A549 (cell line): ENCODE data around the gene TTLL13. TPM values are rescaled to one million over a fixed set of nuclear protein-coding genes. Genes with fewer than 3 reads are reported as not detected.

Experiments
- ATAC-seq, 2 experiments: fragments of 200-7000 bp in 1 of 2; fragments of >200 bp in 1 of 2; cut with Nextera tagmentation in 1 of 2; cut with Tn5 transposase in 1 of 2; 3 replicates each; pipeline versions ENCODE4 v1.8.0 to v1.9.1; 2018 to 2020; ENCODE audit warnings: mild to moderate bottlenecking in 1 of 2, moderate library complexity in 1 of 2
- CTCF ChIA-PET: fragments of 300-600 bp; sonication (Branson Sonifier 250); formaldehyde crosslinking; extraction: SDS; loops from one replicate; lab custom pipeline; 2021; ENCODE audit warnings: antibody characterized with exemption, inconsistent platforms; lab: Yijun Ruan, JAX
- POLR2A ChIA-PET: fragments of 350-600 bp; formaldehyde crosslinking; extraction: SDS; loops from one replicate; lab custom pipeline; 2021; ENCODE audit warnings: antibody characterized with exemption, inconsistent platforms; lab: Yijun Ruan, JAX
- DNase-seq, 2 experiments: peaks; one replicate each; pipeline versions ENCODE4 v3.0.0 to v3.0.0-alpha.2; 2011 to 2016; ENCODE audit warnings: low read depth in 1 of 2, low spot score in 1 of 2
- FAIRE-seq: peaks from 2 replicates; lab custom pipeline; 2011; peaks lifted over from hg19 to GRCh38; lab: Jason Lieb, UNC
- H3K27ac ChIP-seq, 2 experiments: fragments of >200 bp; sonication (Bioruptor Twin); formaldehyde crosslinking; 3 replicates each; pipeline ENCODE4 v1.5.1; 2016 to 2017
- H3K4me1 ChIP-seq: fragments of >200 bp; sonication (Bioruptor Twin); formaldehyde crosslinking; 3 replicates; pipeline ENCODE4 v1.6.1; 2016
- H3K4me2 ChIP-seq: fragments of >200 bp; sonication (Bioruptor Twin); formaldehyde crosslinking; 3 replicates; pipeline ENCODE4 v1.6.1; 2016
- H3K4me3 ChIP-seq: fragments of >200 bp; sonication (Bioruptor Twin); formaldehyde crosslinking; 3 replicates; pipeline ENCODE4 v1.5.1; 2016
- H3K9me3 ChIP-seq: fragments of >200 bp; sonication (Bioruptor Twin); formaldehyde crosslinking; 3 replicates; pipeline ENCODE4 v1.6.1; 2016
- CHD4 ChIP-seq: fragments of 200-600 bp; sonication (generic); IDR thresholded peaks from 2 replicates; pipeline ENCODE4 v1.6.1; 2016; ENCODE audit warnings: antibody characterized with exemption, mild to moderate bottlenecking, borderline replicate concordance
- EHF ChIP-seq: fragments of 250-450 bp; sonication (Bioruptor Pico); IDR thresholded peaks from 2 replicates; pipeline ENCODE4 v1.5.0; 2020; ENCODE audit warnings: mild to moderate bottlenecking
- EP300 ChIP-seq, 2 experiments: fragments of >200 bp; sonication (Bioruptor Twin); formaldehyde crosslinking; IDR thresholded peaks; 2 replicates in 1 of 2; 3 replicates in 1 of 2; pipeline ENCODE4 v1.6.1; 2016 to 2017
- FOSB ChIP-seq: fragments of 250-450 bp; sonication (Bioruptor Pico); IDR thresholded peaks from 2 replicates; pipeline ENCODE4 v1.5.0; 2020; ENCODE audit warnings: mild to moderate bottlenecking, moderate library complexity
- FOSL2 ChIP-seq, 2 experiments: fragments of 450-650 bp in 1 of 2; fragments of >200 bp in 1 of 2; sonication (Bioruptor Twin) in 1 of 2; formaldehyde crosslinking; IDR thresholded peaks; 2 replicates each; pipeline versions ENCODE4 v1.5.0 to v1.6.1; 2016 to 2020; ENCODE audit warnings: mild to moderate bottlenecking in 1 of 2, moderate library complexity in 1 of 2
- FOXS1 ChIP-seq: fragments of 250-450 bp; sonication (Bioruptor Pico); IDR thresholded peaks from 2 replicates; pipeline ENCODE4 v1.5.0; 2020; ENCODE audit warnings: mild to moderate bottlenecking, moderate library complexity
- HEYL ChIP-seq: fragments of 250-450 bp; sonication (Bioruptor Pico); IDR thresholded peaks from 2 replicates; pipeline ENCODE4 v1.8.0; 2021; ENCODE audit warnings: mild to moderate bottlenecking, moderate library complexity
- HOXA7 ChIP-seq: fragments of 250-450 bp; sonication (Bioruptor Pico); IDR thresholded peaks from 2 replicates; pipeline ENCODE4 v1.5.0; 2020; ENCODE audit warnings: mild to moderate bottlenecking, moderate library complexity
- JUN ChIP-seq, 2 experiments: fragments of >200 bp; sonication (Bioruptor Twin); formaldehyde crosslinking; IDR thresholded peaks; 2 replicates in 1 of 2; 3 replicates in 1 of 2; pipeline ENCODE4 v1.6.1; 2016 to 2017
- JUNB ChIP-seq: fragments of >200 bp; sonication (Bioruptor Twin); formaldehyde crosslinking; IDR thresholded peaks from 2 replicates; pipeline ENCODE4 v1.6.1; 2016
- KDM1A ChIP-seq: fragments of 200-600 bp; sonication (generic); IDR thresholded peaks from 2 replicates; pipeline ENCODE4 v1.6.1; 2016; ENCODE audit warnings: low read depth, mild to moderate bottlenecking
- KDM5A ChIP-seq: fragments of 200-600 bp; sonication (generic); IDR thresholded peaks from 2 replicates; pipeline ENCODE4 v1.6.1; 2016; ENCODE audit warnings: antibody characterized with exemption, mild to moderate bottlenecking
- MAFK ChIP-seq: fragments of 450-650 bp; IDR thresholded peaks from 2 replicates; pipeline ENCODE4 v1.6.1; 2014; ENCODE audit not compliant: partially characterized antibody
- NFE2L2 ChIP-seq: fragments of 150-350 bp; conservative IDR thresholded peaks from 2 replicates; pipeline ENCODE4 v1.6.1; 2014; ENCODE audit warnings: low read length
- POLR2A ChIP-seq: IDR thresholded peaks from 2 replicates; pipeline ENCODE4 v1.6.1; 2012; ENCODE audit warnings: mild to moderate bottlenecking, low read length
- RARB ChIP-seq: fragments of 250-450 bp; sonication (Bioruptor Pico); IDR thresholded peaks from 2 replicates; pipeline ENCODE4 v1.8.0; 2021; ENCODE audit warnings: mild to moderate bottlenecking, moderate library complexity
- RCOR1 ChIP-seq: fragments of 150-350 bp; IDR thresholded peaks from 2 replicates; pipeline ENCODE4 v1.6.1; 2014; ENCODE audit warnings: antibody characterized with exemption, low read length, low read depth
- SREBF2 ChIP-seq: fragments of 450-650 bp; IDR thresholded peaks from 2 replicates; pipeline ENCODE4 v1.6.1; 2014; ENCODE audit warnings: mild to moderate bottlenecking, moderate library complexity
- TFCP2L1 ChIP-seq: fragments of 250-450 bp; sonication (Bioruptor Pico); IDR thresholded peaks from 2 replicates; pipeline ENCODE4 v1.5.0; 2021; ENCODE audit warnings: mild to moderate bottlenecking
- TP53 ChIP-seq: fragments of 250-450 bp; sonication (Bioruptor Pico); IDR thresholded peaks from 2 replicates; pipeline ENCODE4 v1.5.0; 2021; ENCODE audit warnings: mild to moderate bottlenecking, moderate library complexity
- ZC3H11A ChIP-seq: fragments of 450-650 bp; IDR thresholded peaks from 2 replicates; pipeline ENCODE4 v1.6.1; 2014; ENCODE audit warnings: antibody characterized with exemption, mild to moderate bottlenecking
- ZSCAN20 ChIP-seq: fragments of 250-450 bp; sonication (Bioruptor Pico); IDR thresholded peaks from 2 replicates; pipeline ENCODE4 v1.8.0; 2022; ENCODE audit warnings: mild to moderate bottlenecking, moderate library complexity
- WGBS: methylation state at CpG from one replicate; pipeline ENCODE4 v1.1.6; 2017; ENCODE audit errors: missing lambda C conversion rate; 5-methylcytosine and 5-hydroxymethylcytosine counted together
- polyA plus RNA-seq, 4 experiments: library from polyadenylated mRNA; depleted of rRNA in 3 of 4; stranded (reverse); fragments of >200 nt; fragmentation: RNase III in 1 of 4; extraction: RNeasy Plus Mini Kit Qiagen cat#74134 plus additional on column Dnase treatment in 1 of 4; gene quantifications; 2 replicates in 3 of 4; 3 replicates in 1 of 4; pipeline ENCODE4 v1.2.3, GENCODE V29; 2011 to 2017
- TF ChIP-seq, protein P1 (sequence below): IDR thresholded peaks from 2 replicates; pipeline ENCODE4 v1.6.1; 2012; ENCODE audit warnings: low read depth, borderline replicate concordance
- TF ChIP-seq, protein P2 (sequence below): IDR thresholded peaks from 2 replicates; pipeline ENCODE4 v1.6.1; 2012
- TF ChIP-seq, protein P3 (sequence below): fragments of 450-650 bp; IDR thresholded peaks from 2 replicates; pipeline ENCODE4 v1.6.1; 2014; ENCODE audit warnings: antibody characterized with exemption
- TF ChIP-seq, protein P4 (sequence below): IDR thresholded peaks from 2 replicates; pipeline ENCODE4 v1.6.1; 2012

TTLL13 gene
- polyA plus RNA-seq, 2 of the 4 experiments (the other 2 are of a cell fraction): 0.17 to 0.61 TPM

DNA sequence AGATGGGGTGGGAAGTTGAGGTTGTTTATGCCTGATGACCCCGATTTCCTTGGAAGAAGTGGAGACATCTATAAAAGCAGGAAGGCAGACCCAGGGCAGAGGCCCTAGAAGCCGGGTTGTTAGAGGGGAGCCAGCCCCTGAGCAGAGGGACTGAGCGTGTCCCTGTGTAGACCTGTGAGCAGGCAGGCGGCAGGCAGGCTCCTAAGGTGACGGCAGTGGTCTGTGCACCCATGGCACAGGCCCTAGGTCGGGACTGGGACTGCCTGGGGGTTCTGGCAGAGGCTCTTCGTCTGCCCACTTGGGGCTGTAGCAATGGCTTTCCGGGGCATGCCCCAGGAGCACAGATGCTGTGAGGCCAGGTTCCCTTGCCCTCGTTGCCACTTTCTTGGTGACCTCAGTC, 38.3 kb upstream of the TTLL13 start:
- peaks cover 59% of the 10 kb centered on the region for H3K4me1 ChIP-seq
- peak; percentile 17 to 21 for ATAC-seq
- POLR2A ChIA-PET: interaction anchor here (0.8 to 1.0 kb wide), 2 partner anchors 11 to 45 kb away, joined by 3 to 5 read pairs; no protein-coding TSS in a partner anchor
- H3K27ac ChIP-seq: peak overlapping the region; percentile 90 to 92
- no peak for TF ChIP-seq HEYL
- no peak for TF ChIP-seq FOSB (CRISPR knock-in tag)
- TF ChIP-seq KDM5A: no peak
- no peak for TF ChIP-seq RCOR1
- no peak for TF ChIP-seq SREBF2
- TF ChIP-seq EHF: no peak
- TF ChIP-seq TFCP2L1 (CRISPR knock-in tag): no peak
- no peak for TF ChIP-seq ZSCAN20 (CRISPR knock-in tag)
- TF ChIP-seq RARB (CRISPR knock-in tag): no peak
- TF ChIP-seq, protein P1, sequence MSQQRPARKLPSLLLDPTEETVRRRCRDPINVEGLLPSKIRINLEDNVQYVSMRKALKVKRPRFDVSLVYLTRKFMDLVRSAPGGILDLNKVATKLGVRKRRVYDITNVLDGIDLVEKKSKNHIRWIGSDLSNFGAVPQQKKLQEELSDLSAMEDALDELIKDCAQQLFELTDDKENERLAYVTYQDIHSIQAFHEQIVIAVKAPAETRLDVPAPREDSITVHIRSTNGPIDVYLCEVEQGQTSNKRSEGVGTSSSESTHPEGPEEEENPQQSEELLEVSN: no peak
- TF ChIP-seq, protein P2, sequence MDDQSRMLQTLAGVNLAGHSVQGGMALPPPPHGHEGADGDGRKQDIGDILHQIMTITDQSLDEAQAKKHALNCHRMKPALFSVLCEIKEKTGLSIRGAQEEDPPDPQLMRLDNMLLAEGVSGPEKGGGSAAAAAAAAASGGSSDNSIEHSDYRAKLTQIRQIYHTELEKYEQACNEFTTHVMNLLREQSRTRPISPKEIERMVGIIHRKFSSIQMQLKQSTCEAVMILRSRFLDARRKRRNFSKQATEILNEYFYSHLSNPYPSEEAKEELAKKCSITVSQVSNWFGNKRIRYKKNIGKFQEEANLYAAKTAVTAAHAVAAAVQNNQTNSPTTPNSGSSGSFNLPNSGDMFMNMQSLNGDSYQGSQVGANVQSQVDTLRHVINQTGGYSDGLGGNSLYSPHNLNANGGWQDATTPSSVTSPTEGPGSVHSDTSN: no peak
- no peak for TF ChIP-seq JUNB
- TF ChIP-seq ZC3H11A: no peak
- TF ChIP-seq FOSL2 (IDR thresholded peaks at IDR 0.05): no peak
- no peak for TF ChIP-seq FOSL2 (CRISPR knock-in tag; IDR thresholded peaks at IDR 0.05)
- TF ChIP-seq CHD4: no peak
- no peak for TF ChIP-seq TP53 (CRISPR knock-in tag)
- TF ChIP-seq, protein P3, sequence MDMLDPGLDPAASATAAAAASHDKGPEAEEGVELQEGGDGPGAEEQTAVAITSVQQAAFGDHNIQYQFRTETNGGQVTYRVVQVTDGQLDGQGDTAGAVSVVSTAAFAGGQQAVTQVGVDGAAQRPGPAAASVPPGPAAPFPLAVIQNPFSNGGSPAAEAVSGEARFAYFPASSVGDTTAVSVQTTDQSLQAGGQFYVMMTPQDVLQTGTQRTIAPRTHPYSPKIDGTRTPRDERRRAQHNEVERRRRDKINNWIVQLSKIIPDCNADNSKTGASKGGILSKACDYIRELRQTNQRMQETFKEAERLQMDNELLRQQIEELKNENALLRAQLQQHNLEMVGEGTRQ: no peak
- no peak for TF ChIP-seq EP300 (IDR thresholded peaks at IDR 0.05)
- no peaks in the 10 kb centered on the region for H3K9me3 ChIP-seq
- WGBS: 72% methylated on average over 9 of the region's 9 CpGs
- CTCF ChIA-PET: interaction anchor here (1.0 to 36.4 kb wide), 7 partner anchors 6 to 65 kb away, joined by 3 to 732 read pairs (median 217); partner anchors contain the start of genes CIB1, GDPGP1 and SEMA4B
- FAIRE-seq: no peak
- DNase-seq: no peak
- H3K4me3 ChIP-seq: 0 out of 3 replicates have a peak overlapping the region, but pooled peaks have one; percentile 21
- peak overlapping the region; percentile 86 for H3K4me2 ChIP-seq

DNA sequence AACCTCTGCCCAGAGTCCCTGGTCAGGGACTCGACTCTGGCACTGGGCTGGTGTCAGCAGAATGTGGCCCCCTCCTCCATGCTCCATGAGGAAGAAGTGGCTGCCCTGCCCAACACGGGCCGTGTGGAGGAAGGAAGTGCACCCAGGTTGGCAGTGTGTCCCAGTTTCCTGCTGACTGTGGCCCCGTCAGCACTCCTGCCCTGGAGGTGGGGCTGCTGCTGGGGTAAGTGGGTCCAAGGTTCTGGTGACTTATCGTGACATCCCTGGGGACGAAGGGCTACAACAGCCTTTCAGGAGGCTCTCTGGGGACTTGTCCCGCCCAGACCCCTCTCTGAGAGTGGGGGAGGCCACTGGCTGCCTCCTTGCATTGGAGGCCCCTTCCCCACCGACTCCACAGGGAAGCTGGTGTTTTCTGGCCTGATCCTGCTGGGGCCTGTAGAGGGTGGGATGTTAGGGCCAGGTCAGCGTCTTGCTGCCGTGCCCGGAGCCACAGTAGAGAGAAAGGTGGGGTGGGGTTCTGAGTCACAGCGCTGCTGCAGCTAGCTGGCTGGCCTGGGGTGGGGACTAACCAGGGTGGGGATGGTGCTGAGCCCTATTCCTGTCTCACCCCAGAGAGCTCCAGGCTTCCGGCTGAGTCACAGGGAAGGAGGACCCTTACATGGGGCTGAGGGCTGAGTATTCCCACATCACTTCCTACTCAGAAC, 37.8 kb upstream of the TTLL13 start:
- Histone ChIP-seq H3K27ac (peak overlapping the region; percentile 90 to 92), H3K4me3 (peak overlapping the region; percentile 21; the same call in 1 of the 3 replicates), H3K4me1 (peaks cover 59% of the 10 kb centered on the region), H3K4me2 (peak overlapping the region; percentile 86), H3K9me3 (no peaks in the 10 kb centered on the region)
- WGBS: 2% methylated on average over 11 of the region's 13 CpGs
- ATAC-seq: peak; percentile 90 to 92
- TF ChIP-seq NFE2L2 (0 out of 2 replicates have a peak, but pooled peaks have one; percentile 14), JUN (IDR thresholded peaks at IDR 0.05) (peak in 1 of 2 experiments; percentile 53; a peak in 3 of 5 replicates), FOXS1 (CRISPR knock-in tag) (no peak), KDM1A (no peak), FOSL2 (IDR thresholded peaks at IDR 0.05) (0 out of 2 replicates have a peak, but pooled peaks have one; percentile 5), FOSL2 (CRISPR knock-in tag; IDR thresholded peaks at IDR 0.05) (peak; percentile 66), POLR2A (peak; percentile 10; the same call in 1 of the 2 replicates), SREBF2 (no peak), HOXA7 (CRISPR knock-in tag) (peak; percentile 13; the same call in 1 of the 2 replicates), MAFK (peak; percentile 88)
- TF ChIP-seq, protein P4, sequence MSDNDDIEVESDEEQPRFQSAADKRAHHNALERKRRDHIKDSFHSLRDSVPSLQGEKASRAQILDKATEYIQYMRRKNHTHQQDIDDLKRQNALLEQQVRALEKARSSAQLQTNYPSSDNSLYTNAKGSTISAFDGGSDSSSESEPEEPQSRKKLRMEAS: peak; percentile 19; the same call in 1 of the 2 replicates
- FAIRE-seq: no peak
- ChIA-PET CTCF (interaction anchor here (0.6 to 36.4 kb wide), 8 partner anchors 7 to 108 kb away, joined by 3 to 732 read pairs (median 10); partner anchors contain the start of genes CIB1, GDPGP1 and SEMA4B), POLR2A (interaction anchor here (0.8 to 2.6 kb wide), 6 partner anchors 10 to 45 kb away, joined by 3 to 17 read pairs (median 5); partner anchors contain the start of genes CIB1, GDPGP1, SEMA4B and TTLL13)
- peak; percentile 88 to 96 for DNase-seq
